Mammary epithelial cell (primary cell): ENCODE results near the gene PDXDC1.
"Not testable (repeated sequence)": the region's sequence is repeated elsewhere in the genome, so short reads cannot be mapped to it uniquely, and the experiment has no call there.

Experiments
- EZH2 ChIP-seq: IDR thresholded peaks from 2 replicates; pipeline ENCODE4 v1.6.1; 2012; ENCODE audit warnings: low read length, inconsistent platforms, borderline replicate concordance
- TF ChIP-seq, protein P1 (sequence below), 2 donors: IDR thresholded peaks in 1 of 2; conservative IDR thresholded peaks in 1 of 2; 2 replicates each; pipeline ENCODE4 v1.5.1; 2011 to 2012; ENCODE audit warnings: inconsistent platforms in 2 of 2, low read length in 2 of 2, mild to moderate bottlenecking in 2 of 2, control low read depth in 1 of 2, low read depth in 1 of 2; ENCODE audit not compliant: insufficient read depth in 1 of 2; ENCODE audit errors: extremely low read depth in 1 of 2

DNA sequence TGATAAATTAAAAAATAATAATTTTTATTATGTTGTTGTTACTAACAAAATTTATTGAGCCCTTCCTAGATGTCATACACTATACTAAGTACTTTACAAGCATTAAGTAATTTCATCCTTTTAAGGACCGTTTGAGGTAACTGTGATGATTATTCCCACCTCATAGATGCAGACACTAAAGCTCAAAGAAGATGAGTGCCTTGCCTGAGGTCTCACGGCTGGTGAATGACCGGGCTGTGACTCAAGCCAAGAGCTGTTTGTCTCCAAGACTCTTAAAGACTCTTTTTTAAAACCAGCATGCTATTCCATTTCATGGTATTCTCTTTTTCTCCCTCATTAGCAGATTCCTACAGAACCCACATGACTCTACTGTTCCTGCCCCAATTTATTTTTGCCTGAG, 193.5 kb downstream of the PDXDC1 start:
- TF ChIP-seq, protein P1, sequence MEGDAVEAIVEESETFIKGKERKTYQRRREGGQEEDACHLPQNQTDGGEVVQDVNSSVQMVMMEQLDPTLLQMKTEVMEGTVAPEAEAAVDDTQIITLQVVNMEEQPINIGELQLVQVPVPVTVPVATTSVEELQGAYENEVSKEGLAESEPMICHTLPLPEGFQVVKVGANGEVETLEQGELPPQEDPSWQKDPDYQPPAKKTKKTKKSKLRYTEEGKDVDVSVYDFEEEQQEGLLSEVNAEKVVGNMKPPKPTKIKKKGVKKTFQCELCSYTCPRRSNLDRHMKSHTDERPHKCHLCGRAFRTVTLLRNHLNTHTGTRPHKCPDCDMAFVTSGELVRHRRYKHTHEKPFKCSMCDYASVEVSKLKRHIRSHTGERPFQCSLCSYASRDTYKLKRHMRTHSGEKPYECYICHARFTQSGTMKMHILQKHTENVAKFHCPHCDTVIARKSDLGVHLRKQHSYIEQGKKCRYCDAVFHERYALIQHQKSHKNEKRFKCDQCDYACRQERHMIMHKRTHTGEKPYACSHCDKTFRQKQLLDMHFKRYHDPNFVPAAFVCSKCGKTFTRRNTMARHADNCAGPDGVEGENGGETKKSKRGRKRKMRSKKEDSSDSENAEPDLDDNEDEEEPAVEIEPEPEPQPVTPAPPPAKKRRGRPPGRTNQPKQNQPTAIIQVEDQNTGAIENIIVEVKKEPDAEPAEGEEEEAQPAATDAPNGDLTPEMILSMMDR (conservative IDR thresholded peaks at IDR 0.05 in 1 of 2, IDR thresholded peaks at IDR 0.05 in 1 of 2; ENCODE audit: extremely low read depth in 1 of 2, insufficient read depth in 1 of 2, low read depth in 1 of 2, low read length in 2 of 2), result not testable (repeated sequence)
- TF ChIP-seq EZH2, result not testable (repeated sequence)
